ENCODE results near the gene BORCS5.

DNA sequence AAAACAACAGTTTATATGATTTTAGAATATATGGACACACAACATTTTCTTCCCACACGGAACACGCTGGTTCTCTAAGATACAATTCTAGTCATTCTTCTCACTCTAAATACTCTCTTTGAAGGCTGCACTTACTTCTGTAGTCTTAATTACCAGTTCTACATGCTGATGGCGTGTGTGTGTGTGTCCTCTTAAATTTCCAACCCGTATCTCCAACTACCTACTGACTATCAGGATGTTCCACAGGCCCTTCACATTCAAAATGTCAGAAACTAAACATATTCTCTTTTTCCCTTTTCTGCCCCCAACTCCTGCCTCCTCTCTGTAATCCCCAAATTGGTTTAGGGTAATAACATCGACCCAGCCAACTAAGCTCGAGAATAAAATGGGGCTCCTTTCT, 130.6 kb downstream of the BORCS5 start:
- TF ChIP-seq, protein P1, sequence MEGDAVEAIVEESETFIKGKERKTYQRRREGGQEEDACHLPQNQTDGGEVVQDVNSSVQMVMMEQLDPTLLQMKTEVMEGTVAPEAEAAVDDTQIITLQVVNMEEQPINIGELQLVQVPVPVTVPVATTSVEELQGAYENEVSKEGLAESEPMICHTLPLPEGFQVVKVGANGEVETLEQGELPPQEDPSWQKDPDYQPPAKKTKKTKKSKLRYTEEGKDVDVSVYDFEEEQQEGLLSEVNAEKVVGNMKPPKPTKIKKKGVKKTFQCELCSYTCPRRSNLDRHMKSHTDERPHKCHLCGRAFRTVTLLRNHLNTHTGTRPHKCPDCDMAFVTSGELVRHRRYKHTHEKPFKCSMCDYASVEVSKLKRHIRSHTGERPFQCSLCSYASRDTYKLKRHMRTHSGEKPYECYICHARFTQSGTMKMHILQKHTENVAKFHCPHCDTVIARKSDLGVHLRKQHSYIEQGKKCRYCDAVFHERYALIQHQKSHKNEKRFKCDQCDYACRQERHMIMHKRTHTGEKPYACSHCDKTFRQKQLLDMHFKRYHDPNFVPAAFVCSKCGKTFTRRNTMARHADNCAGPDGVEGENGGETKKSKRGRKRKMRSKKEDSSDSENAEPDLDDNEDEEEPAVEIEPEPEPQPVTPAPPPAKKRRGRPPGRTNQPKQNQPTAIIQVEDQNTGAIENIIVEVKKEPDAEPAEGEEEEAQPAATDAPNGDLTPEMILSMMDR (conservative IDR thresholded peaks at IDR 0.05; ENCODE audit: low read length) = no peak
- TF ChIP-seq EZH2phosphoT487 (IDR thresholded peaks at IDR 0.05; ENCODE audit: borderline replicate concordance) = no peak

All from Loucy (cell line).